HFFc6 (cell line): Measurements from ENCODE around the gene H2AZ2. TPM values are rescaled to one million over a fixed set of nuclear protein-coding genes. Genes with fewer than 3 reads are reported as not detected.
"Not testable (repeated sequence)": the region's sequence is repeated elsewhere in the genome, so short reads cannot be mapped to it uniquely, and the experiment has no call there.

Experiments used
- DNase-seq: peaks from one replicate; pipeline ENCODE4 v3.0.0-alpha.2; 2018
- H3K27ac Mint-ChIP-seq: 2 replicates; pipeline ENCODE4 v1.8.0; 2020; ENCODE audit warnings: mild to moderate bottlenecking, mixed read lengths
- H3K27me3 Mint-ChIP-seq: 2 replicates; pipeline ENCODE4 v1.8.0; 2021; ENCODE audit warnings: mild to moderate bottlenecking, moderate library complexity, mixed read lengths; ENCODE audit not compliant: insufficient read depth
- H3K36me3 Mint-ChIP-seq: 2 replicates; pipeline ENCODE4 v1.8.0; 2021; ENCODE audit warnings: low read depth, mixed read lengths
- H3K4me1 Mint-ChIP-seq: 2 replicates; pipeline ENCODE4 v1.8.0; 2020; ENCODE audit warnings: low read depth, mixed read lengths
- H3K4me3 Mint-ChIP-seq: 2 replicates; pipeline ENCODE4 v1.8.0; 2020; ENCODE audit warnings: mild to moderate bottlenecking, moderate library complexity, mixed read lengths
- H3K9me3 Mint-ChIP-seq: 2 replicates; pipeline ENCODE4 v1.8.0; 2020; ENCODE audit warnings: mild to moderate bottlenecking, mixed read lengths
- total RNA-seq, 6 experiments: library from RNA; stranded (reverse); fragmentation: NEBNext Ultra II Directional; extraction: Animal tissue kit (Norgen Biotek cat#: 25700); gene quantifications; 2 replicates in 1 of 6; 3 replicates in 5 of 6; pipeline ENCODE4 v1.2.3, GENCODE V29; 2021
- TF ChIP-seq, protein P1 (sequence below): fragments of 200-600 bp; sonication (generic); IDR thresholded peaks from 2 replicates; pipeline ENCODE4 v1.5.0; 2021; ENCODE audit warnings: antibody characterized with exemption, mild to moderate bottlenecking

Gene H2AZ2
- total RNA-seq, 6 experiments from 2014 or later: 128 to 215 (median 185) TPM

DNA sequence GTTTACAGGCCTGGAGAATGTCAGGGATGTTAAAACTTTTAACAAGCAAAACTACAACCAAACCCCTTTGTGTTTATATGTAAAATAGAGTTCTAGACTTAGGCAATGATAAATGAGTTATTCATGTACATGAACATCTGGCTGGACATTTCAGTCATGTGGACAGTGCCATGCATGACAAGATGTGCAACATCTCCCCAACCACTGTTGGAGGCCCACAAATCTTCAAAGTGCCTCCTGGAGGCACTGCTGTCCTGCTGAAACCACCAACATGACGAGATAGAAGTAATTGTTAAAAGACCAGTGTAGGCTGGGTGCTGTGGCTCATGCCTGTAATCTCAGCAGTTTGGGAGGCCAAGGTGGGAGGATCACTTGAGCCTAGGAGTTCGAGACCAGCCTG is 33.0 kb downstream of the H2AZ2 start:
- Mint-ChIP-seq H3K9me3 (no peaks in the 10 kb centered on the region), H3K4me3 (no peak overlapping the region), H3K4me1 (peaks cover 6% of the 10 kb centered on the region; the same call in 1 of the 2 replicates), H3K36me3 (no peaks in the 10 kb centered on the region), H3K27me3 (no peaks in the 10 kb centered on the region), H3K27ac (no peak overlapping the region)
- DNase-seq: no peak
- TF ChIP-seq, protein P1, sequence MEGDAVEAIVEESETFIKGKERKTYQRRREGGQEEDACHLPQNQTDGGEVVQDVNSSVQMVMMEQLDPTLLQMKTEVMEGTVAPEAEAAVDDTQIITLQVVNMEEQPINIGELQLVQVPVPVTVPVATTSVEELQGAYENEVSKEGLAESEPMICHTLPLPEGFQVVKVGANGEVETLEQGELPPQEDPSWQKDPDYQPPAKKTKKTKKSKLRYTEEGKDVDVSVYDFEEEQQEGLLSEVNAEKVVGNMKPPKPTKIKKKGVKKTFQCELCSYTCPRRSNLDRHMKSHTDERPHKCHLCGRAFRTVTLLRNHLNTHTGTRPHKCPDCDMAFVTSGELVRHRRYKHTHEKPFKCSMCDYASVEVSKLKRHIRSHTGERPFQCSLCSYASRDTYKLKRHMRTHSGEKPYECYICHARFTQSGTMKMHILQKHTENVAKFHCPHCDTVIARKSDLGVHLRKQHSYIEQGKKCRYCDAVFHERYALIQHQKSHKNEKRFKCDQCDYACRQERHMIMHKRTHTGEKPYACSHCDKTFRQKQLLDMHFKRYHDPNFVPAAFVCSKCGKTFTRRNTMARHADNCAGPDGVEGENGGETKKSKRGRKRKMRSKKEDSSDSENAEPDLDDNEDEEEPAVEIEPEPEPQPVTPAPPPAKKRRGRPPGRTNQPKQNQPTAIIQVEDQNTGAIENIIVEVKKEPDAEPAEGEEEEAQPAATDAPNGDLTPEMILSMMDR: no peak

DNA sequence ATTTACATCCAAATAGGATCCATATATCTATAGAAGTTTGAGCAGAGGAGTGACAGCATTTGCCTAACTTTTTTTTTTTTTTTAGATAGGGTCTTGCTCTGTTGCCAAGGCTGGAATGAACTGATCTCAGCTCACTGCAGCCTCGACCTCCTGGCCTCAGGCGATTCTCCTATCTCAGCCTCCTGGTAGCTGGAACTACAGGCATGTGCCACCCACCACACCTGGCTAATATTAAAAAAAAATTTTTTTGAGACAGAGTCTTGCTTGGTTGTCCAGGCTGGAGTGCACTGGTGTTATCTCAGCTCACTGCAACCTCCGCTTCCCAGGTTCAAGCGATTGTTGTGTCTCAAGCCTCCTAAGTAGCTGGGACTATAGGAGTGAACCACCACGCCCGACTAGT is 36.3 kb downstream of the H2AZ2 start:
- TF ChIP-seq, protein P1: no peak
- Mint-ChIP-seq H3K27me3 (no peaks in the 10 kb centered on the region), H3K36me3 (no peaks in the 10 kb centered on the region)

DNA sequence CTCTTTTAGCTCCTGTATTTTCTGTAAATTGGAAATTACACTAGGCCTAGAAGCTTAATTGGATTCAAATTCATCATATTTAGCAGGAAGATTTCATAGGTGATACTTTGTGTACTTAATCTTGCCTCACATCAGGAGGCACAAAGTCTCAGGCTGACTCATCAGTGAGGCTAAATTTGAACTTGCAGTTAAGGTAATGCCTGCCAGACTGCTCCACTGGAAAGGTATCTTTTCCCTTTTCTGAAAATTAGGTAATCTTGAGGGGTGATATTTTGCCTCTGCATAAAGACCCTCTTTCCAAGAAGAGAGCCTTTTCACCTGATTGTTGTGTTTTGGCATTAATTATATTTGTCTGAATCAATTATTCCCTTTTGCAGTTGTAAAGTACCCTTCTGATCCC is 36.8 kb downstream of the H2AZ2 start:
- TF ChIP-seq, protein P1: no peak
- DNase-seq: no peak
- no peaks in the 10 kb centered on the region for H3K27me3 Mint-ChIP-seq
- no peak overlapping the region for H3K27ac Mint-ChIP-seq
- no peaks in the 10 kb centered on the region for H3K36me3 Mint-ChIP-seq
- H3K4me1 Mint-ChIP-seq: peaks cover 6% of the 10 kb centered on the region; the same call in 1 of the 2 replicates
- no peaks in the 10 kb centered on the region for H3K9me3 Mint-ChIP-seq
- no peak overlapping the region for H3K4me3 Mint-ChIP-seq

More for the DNA sequence above, 36.3 kb downstream of the H2AZ2 start:
- no peak for DNase-seq
- no peak overlapping the region for H3K4me3 Mint-ChIP-seq
- no peak overlapping the region for H3K27ac Mint-ChIP-seq
- H3K9me3 Mint-ChIP-seq: no peaks in the 10 kb centered on the region
- H3K4me1 Mint-ChIP-seq: peaks cover 6% of the 10 kb centered on the region; the same call in 1 of the 2 replicates

DNA sequence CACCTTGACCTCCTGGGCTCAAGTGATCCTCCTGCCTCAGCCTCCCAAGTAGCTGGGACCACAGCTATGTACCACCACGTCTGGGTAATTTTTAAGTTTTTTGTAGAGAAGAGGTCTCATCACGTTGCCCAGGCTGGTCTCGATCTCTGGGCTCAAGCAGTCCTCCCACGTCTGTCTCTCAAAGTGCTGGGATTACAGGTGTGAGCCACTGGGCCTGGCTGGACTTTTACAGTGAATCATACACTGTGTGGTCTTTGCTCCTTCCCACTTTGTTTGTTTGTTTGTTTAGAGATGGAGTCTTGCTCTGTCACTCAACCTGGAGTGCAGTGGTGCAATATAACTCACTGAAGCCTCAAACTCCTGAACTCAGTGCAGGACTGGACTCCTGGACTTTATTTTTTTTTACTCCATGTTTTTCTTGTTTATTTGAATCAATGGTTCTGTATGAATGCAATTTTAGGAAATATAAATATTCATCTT is 38.9 kb downstream of the H2AZ2 start:
- no peak for DNase-seq
- Mint-ChIP-seq H3K4me3 (no peak overlapping the region), H3K27ac (no peak overlapping the region), H3K27me3 (peaks cover 1% of the 10 kb centered on the region; the same call in 1 of the 2 replicates), H3K36me3 (no peaks in the 10 kb centered on the region), H3K4me1 (peaks cover 6% of the 10 kb centered on the region; the same call in 1 of the 2 replicates), H3K9me3 (no peaks in the 10 kb centered on the region)
- TF ChIP-seq, protein P1: no peak

DNA sequence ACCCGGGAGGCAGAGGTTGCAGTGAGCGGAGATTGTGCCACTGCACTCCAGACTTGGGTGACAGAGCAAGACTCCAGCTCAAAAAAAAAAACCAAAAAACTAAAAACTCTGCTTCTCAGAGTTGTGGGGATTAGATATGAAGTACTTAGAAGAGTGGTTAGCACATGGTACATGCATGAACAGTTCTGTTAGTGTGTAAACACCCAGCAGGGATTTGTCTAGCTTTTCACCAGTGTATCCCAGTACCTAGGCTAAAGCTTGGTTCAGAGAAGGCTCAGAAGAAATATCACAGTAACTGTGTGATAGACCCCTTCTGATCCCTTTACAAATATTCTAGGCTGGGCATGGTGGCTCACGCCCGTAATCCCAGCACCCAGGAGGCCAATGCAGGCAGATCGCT is 41.9 kb downstream of the H2AZ2 start:
- DNase-seq: no peak
- peaks cover 3% of the 10 kb centered on the region for H3K27me3 Mint-ChIP-seq
- H3K4me1 Mint-ChIP-seq: peaks cover 24% of the 10 kb centered on the region
- H3K4me3 Mint-ChIP-seq: no peak overlapping the region
- H3K36me3 Mint-ChIP-seq: peaks cover 22% of the 10 kb centered on the region
- TF ChIP-seq, protein P1: no peak
- no peaks in the 10 kb centered on the region for H3K9me3 Mint-ChIP-seq
- H3K27ac Mint-ChIP-seq: no peak overlapping the region

DNA sequence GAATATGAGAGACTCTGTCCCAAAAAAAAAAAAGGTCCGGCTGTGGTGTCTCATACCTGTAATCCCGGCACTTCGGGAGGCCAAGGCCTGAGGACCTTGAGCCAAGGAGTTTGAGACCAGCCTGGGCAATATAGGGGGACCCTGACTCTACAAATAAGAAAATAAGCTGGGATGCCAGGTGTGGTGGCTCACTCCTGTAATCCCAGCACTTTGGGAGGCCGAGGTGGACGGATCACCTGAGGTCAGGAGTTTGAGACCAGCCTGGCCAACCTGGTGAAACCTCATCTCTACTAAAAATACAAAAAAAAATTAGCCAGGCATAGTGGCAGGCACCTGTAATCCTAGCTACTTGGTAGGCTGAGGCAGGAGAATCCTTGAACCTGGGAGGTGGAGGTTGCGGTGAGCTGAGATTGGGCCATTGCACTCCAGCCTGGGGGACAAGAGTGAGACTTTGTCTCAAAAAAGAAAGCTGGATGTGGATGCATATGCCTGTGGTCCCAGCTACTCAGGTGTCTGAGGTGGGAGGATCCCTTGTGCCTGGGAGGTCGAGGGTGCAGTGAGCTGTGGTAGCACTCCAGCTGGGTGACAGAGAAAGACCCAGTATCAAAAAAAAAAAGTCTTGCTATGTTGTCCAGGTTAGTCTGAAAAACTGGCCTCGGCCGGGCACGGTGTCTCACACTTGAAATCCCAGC is 43.9 kb downstream of the H2AZ2 start:
- not testable (repeated sequence) for H3K27ac Mint-ChIP-seq, H3K27me3 Mint-ChIP-seq, H3K4me3 Mint-ChIP-seq, DNase-seq, H3K9me3 Mint-ChIP-seq
- Mint-ChIP-seq H3K36me3 (peaks cover 37% of the 10 kb centered on the region), H3K4me1 (peaks cover 32% of the 10 kb centered on the region)
